GM12878 (cell line): ENCODE data around the gene STK38. TPM values are rescaled to one million over a fixed set of nuclear protein-coding genes. Genes with fewer than 3 reads are reported as not detected.

ENCODE experiments used
- POLR2AphosphoS2 ChIP-seq: IDR thresholded peaks from 2 replicates; pipeline ENCODE4 v1.6.1; 2011; ENCODE audit warnings: low read depth, mild to moderate bottlenecking, low read length, improper control_type of control experiment, moderate library complexity
- SMAD1 ChIP-seq: fragments of 450-650 bp; IDR thresholded peaks from 2 replicates; pipeline ENCODE4 v1.6.1; 2018; ENCODE audit warnings: mild to moderate bottlenecking, low read depth; ENCODE audit not compliant: partially characterized antibody
- ZNF24 ChIP-seq: fragments of 450-650 bp; IDR thresholded peaks from 2 replicates; pipeline ENCODE4 v1.6.1; 2017; ENCODE audit warnings: antibody characterized with exemption, mild to moderate bottlenecking
- polyA plus RNA-seq, 11 experiments: library from polyadenylated mRNA; depleted of rRNA in 4 of 11; unstranded in 6 of 11; stranded (reverse) in 5 of 11; fragments of >200 nt; fragmentation: Nextera tagmentation in 4 of 11; fragmentation: Illumina TruSeq in 1 of 11; extraction: Ambion mirVana in 4 of 11; extraction: Trizol in 1 of 11; gene quantifications; 1 replicate in 1 of 11; 2 replicates in 10 of 11; pipeline versions ENCODE4 v1.2.1 to v1.2.3, GENCODE V29; 2011 to 2016; ENCODE audit warnings: inconsistent platforms in 2 of 11, missing spikeins in 2 of 11, low read depth in 1 of 11
- total RNA-seq, 4 experiments: library from RNA; depleted of rRNA in 3 of 4; stranded (reverse); fragments of >200 nt in 3 of 4; fragmentation: Illumina TruSeq in 1 of 4; extraction: Trizol in 1 of 4; gene quantifications; 2 replicates each; pipeline versions ENCODE4 v1.2.1 to v1.2.3, GENCODE V29; 2013 to 2021
- TF ChIP-seq, protein P1 (sequence below): fragments of 450-650 bp; formaldehyde crosslinking; IDR thresholded peaks from 2 replicates; pipeline ENCODE4 v1.4.0; 2020; ENCODE audit warnings: mild to moderate bottlenecking, moderate library complexity
- TF ChIP-seq, protein P2 (sequence below): fragments of 450-650 bp; IDR thresholded peaks from 2 replicates; pipeline ENCODE4 v1.6.1; 2017; ENCODE audit warnings: antibody characterized with exemption, mild to moderate bottlenecking, moderate library complexity
- TF ChIP-seq, protein P3 (sequence below): fragments of 450-650 bp; conservative IDR thresholded peaks from 2 replicates; pipeline ENCODE4 v1.6.1; 2017; ENCODE audit warnings: mild to moderate bottlenecking, moderate library complexity

STK38 gene
- total and polyA plus RNA-seq, 10 of the 15 experiments (the other 5 are each of a cell fraction or from before 2014, with no cell fraction given): 4.1 to 18.7 (median 13.6) TPM

DNA sequence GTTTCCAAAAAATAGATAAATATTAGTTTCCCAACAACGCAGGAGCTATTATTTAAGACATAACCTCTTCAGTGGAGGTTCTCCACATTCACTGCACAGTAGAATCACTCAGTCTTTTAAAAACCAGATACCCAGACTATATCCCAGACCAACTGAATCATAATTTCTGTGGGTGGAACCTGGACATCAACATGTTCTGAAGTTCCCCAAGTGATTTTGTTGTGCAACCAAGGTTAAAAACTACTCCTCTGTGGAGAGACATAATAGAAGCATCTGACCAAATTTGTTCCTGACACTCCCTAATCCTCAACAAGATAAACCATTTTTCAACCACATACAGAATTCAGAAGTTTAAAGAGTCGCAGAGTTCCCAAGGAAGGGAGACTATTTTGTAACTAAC, 42.3 kb downstream of the STK38 start (continued):
- TF ChIP-seq, protein P1, sequence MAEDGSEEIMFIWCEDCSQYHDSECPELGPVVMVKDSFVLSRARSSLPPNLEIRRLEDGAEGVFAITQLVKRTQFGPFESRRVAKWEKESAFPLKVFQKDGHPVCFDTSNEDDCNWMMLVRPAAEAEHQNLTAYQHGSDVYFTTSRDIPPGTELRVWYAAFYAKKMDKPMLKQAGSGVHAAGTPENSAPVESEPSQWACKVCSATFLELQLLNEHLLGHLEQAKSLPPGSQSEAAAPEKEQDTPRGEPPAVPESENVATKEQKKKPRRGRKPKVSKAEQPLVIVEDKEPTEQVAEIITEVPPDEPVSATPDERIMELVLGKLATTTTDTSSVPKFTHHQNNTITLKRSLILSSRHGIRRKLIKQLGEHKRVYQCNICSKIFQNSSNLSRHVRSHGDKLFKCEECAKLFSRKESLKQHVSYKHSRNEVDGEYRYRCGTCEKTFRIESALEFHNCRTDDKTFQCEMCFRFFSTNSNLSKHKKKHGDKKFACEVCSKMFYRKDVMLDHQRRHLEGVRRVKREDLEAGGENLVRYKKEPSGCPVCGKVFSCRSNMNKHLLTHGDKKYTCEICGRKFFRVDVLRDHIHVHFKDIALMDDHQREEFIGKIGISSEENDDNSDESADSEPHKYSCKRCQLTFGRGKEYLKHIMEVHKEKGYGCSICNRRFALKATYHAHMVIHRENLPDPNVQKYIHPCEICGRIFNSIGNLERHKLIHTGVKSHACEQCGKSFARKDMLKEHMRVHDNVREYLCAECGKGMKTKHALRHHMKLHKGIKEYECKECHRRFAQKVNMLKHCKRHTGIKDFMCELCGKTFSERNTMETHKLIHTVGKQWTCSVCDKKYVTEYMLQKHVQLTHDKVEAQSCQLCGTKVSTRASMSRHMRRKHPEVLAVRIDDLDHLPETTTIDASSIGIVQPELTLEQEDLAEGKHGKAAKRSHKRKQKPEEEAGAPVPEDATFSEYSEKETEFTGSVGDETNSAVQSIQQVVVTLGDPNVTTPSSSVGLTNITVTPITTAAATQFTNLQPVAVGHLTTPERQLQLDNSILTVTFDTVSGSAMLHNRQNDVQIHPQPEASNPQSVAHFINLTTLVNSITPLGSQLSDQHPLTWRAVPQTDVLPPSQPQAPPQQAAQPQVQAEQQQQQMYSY (CRISPR knock-in tag): no peak
- TF ChIP-seq ZNF24 (no peak), POLR2AphosphoS2 (no peak), SMAD1 (no peak)
- TF ChIP-seq, protein P2, sequence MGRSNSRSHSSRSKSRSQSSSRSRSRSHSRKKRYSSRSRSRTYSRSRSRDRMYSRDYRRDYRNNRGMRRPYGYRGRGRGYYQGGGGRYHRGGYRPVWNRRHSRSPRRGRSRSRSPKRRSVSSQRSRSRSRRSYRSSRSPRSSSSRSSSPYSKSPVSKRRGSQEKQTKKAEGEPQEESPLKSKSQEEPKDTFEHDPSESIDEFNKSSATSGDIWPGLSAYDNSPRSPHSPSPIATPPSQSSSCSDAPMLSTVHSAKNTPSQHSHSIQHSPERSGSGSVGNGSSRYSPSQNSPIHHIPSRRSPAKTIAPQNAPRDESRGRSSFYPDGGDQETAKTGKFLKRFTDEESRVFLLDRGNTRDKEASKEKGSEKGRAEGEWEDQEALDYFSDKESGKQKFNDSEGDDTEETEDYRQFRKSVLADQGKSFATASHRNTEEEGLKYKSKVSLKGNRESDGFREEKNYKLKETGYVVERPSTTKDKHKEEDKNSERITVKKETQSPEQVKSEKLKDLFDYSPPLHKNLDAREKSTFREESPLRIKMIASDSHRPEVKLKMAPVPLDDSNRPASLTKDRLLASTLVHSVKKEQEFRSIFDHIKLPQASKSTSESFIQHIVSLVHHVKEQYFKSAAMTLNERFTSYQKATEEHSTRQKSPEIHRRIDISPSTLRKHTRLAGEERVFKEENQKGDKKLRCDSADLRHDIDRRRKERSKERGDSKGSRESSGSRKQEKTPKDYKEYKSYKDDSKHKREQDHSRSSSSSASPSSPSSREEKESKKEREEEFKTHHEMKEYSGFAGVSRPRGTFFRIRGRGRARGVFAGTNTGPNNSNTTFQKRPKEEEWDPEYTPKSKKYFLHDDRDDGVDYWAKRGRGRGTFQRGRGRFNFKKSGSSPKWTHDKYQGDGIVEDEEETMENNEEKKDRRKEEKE: no peak
- TF ChIP-seq, protein P3, sequence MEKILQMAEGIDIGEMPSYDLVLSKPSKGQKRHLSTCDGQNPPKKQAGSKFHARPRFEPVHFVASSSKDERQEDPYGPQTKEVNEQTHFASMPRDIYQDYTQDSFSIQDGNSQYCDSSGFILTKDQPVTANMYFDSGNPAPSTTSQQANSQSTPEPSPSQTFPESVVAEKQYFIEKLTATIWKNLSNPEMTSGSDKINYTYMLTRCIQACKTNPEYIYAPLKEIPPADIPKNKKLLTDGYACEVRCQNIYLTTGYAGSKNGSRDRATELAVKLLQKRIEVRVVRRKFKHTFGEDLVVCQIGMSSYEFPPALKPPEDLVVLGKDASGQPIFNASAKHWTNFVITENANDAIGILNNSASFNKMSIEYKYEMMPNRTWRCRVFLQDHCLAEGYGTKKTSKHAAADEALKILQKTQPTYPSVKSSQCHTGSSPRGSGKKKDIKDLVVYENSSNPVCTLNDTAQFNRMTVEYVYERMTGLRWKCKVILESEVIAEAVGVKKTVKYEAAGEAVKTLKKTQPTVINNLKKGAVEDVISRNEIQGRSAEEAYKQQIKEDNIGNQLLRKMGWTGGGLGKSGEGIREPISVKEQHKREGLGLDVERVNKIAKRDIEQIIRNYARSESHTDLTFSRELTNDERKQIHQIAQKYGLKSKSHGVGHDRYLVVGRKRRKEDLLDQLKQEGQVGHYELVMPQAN: no peak
- TF ChIP-seq, all 136 proteins: peak for 0
